Mesangial cell (primary cell): ENCODE results near the gene EMILIN1. TPM values are rescaled to one million over a fixed set of nuclear protein-coding genes. Genes with fewer than 3 reads are reported as not detected.

Experiments used
- total RNA-seq: library from RNA; depleted of rRNA; stranded (reverse); fragments of >200 nt; gene quantifications from 2 replicates; pipeline ENCODE4 v1.2.3, GENCODE V29; 2015

The EMILIN1 gene
- 15.2 and 79.6 TPM in 2 replicates for total RNA-seq

DNA sequence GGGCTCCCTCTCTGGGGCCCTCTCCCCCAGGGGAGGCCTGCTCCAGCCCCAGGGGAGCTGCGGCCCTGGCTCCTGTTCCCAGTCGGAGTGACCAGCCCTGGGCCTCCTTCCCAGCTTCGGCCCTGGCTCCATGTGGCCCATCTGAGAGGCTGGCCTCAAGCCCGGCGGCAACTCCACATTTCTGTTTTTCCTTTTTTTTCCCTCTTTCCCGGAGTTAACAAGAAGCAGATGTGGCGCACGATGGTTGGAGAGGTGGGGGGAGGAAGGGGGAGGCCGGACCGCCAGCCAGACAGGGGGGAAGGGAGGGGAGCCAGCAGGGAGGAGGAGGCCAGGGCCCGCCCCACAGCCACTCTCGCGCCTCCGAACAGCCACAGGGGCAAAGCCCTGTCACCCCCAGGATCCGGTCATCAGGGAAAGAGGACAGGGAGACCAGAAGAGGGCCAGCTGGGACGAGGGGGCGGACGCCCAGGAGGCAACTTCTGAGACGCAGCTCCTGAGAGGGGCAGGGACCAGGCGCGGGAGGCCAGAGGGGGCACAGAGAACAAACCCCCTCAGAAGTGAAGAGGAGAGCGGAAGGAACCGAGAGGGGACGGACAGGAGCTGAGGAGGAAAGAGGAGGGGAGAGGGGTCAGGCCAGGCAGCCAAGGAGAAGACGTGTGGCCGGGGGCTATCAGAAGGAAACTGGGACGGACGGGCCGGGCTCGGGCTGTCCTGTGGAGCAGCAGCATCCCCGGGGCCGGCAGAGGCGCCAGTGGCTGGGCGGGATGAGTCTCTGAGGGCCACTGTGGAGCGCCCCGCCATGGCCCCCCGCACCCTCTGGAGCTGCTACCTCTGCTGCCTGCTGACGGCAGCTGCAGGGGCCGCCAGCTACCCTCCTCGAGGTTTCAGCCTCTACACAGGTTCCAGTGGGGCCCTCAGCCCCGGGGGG is at the start of gene EMILIN1:
EMILIN1 (plus strand) TSS at position 349 of the 928 bp plus-strand sequence; CDS start at position 800, 451 bp downstream.

GRCh38 chr2:27032495-27033252 is 45.7 kb upstream of the EMILIN1 start, which contains the start of gene TMEM214:
TSS of gene TMEM214 (plus strand) at chr2:27032965. CDS start at chr2:27033016, 51 bp downstream.

GRCh38 chr2:27050996-27051901 is 27.2 kb upstream of the EMILIN1 start, which contains the start of gene AGBL5:
TSS of gene AGBL5 (plus strand) at chr2:27051668. CDS start at chr2:27052959, 1,291 bp downstream.

GRCh38 chr2:27071277-27071989 is 7.0 kb upstream of the EMILIN1 start, which contains the start of gene OST4:
TSS of gene OST4 (minus strand) at chr2:27071654.

GRCh38 chr2:27086724-27087593 is 8.5 kb downstream of the EMILIN1 start, which contains the start of gene KHK:
TSS of gene KHK (plus strand) at chr2:27086772. CDS start at chr2:27087260, 488 bp downstream.

GRCh38 chr2:27118525-27119329 is 40.3 kb downstream of the EMILIN1 start, which contains the start of gene CGREF1:
TSS of gene CGREF1 (minus strand) at chr2:27119128. CDS start at chr2:27104366, 14,762 bp downstream.

DNA sequence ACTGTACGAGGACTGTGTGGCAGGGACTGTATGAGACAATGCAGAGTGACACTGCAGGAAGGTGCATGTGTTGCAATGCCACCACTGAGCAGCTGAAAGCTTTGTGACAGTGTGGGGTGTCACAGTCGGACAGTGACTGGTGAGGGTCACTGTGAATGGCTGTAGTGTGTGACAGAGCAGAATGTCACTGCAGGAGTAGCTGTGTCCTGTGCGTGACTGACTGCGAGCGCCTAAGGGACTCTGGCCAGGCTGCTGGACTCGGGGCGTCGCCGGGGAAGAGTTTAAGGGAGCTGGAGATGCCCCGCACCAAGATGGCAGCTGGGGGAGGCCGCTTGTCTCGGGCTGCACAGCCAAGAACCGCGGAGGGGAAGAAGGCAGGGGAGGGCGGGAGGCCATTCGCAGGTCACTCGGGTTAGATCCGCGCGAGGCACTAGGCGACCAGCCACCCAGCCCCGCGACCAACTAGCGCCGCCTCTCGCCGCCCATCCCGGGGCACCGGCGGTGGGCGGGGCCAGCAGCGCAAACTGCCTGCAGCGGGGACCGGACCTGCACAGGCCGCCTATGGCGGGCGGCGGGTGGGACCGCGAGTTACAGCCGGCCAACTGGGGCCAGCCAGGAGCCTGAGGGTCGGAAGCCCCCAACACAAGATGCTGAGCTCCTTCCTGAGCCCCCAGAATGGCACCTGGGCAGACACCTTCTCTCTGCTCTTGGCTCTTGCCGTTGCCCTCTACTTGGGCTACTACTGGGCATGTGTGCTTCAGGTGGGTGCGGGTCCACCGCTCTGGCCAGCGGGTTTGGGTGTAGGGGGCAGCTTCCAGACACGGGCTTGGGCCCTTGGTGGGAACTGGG is 45.1 kb downstream of the EMILIN1 start, which contains the start of gene ABHD1:
ABHD1 (plus strand) TSS at position 514 of the 849 bp plus-strand sequence; CDS start at position 648, 134 bp downstream.

DNA sequence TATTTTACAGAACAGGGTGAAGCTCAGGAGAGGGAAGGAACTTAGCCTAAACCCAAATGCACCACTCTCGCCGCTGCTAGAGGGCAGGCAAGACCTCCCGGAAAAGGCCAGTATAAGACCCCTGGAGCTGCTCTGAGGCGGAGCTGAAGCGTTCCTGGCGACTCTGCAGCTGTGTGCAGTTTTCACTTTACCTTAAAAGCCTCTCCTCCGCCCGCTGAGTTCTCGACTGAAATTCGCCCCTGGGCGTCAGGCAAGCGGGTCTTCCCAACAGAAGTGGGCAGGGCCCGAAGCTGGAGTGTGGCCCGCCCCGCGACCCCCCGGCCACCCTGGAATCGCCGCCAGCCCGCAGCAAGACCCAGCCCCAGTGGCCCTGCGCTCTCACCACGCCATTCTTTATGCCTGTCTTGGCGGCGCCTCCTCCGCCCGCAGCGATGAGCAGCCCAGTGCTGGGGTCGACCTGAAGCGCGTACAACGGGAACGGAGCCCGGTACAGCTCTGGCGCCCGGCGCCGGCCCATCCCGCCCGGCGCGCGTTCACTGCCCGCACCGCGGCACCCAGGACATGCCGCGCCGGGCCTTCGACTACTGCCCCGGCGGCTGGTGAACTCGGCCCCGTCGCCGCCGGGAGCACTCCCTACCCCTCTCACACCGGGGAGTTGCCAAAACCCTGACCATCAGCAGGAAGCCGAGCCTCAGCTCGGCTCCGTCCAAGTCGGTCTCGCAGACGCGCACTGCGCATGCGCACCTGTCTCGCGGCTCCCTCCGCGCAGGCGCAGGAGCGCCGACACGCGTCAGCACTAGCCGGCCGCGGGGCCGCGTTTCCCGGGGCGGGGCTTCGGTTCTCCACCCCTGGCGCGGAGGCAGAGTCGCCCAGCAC is 55.7 kb downstream of the EMILIN1 start, which contains the start of gene PREB:
PREB (minus strand) TSS at position 732 of the 876 bp plus-strand sequence; CDS start at position 517, 215 bp downstream.

Other genes with a start within 250 kb of the EMILIN1 start
- gene DPYSL5, start 230.5 kb upstream of the EMILIN1 start, total RNA-seq = 0.16 TPM in 1 of 2 replicates, not detected in the other
- 1.3 and 2.0 TPM in 2 replicates for gene MAPRE3, start 108.0 kb upstream of the EMILIN1 start, total RNA-seq
- gene TMEM214, start 45.6 kb upstream of the EMILIN1 start, total RNA-seq = 44.6 and 49.4 TPM in 2 replicates
- 18.1 and 33.8 TPM in 2 replicates for gene AGBL5, start 26.9 kb upstream of the EMILIN1 start, total RNA-seq
- gene OST4, start 7.0 kb upstream of the EMILIN1 start, total RNA-seq = 419 and 436 TPM in 2 replicates
- 2.5 and 5.4 TPM in 2 replicates for gene KHK, start 8.2 kb downstream of the EMILIN1 start, total RNA-seq
- gene CGREF1, start 40.5 kb downstream of the EMILIN1 start, total RNA-seq = 2.4 and 2.5 TPM in 2 replicates
- gene ABHD1, start 45.2 kb downstream of the EMILIN1 start, total RNA-seq = 0.16 and 0.89 TPM in 2 replicates
- 41.6 and 72.5 TPM in 2 replicates for gene PREB, start 56.0 kb downstream of the EMILIN1 start, total RNA-seq
- gene PRR30, start 60.8 kb downstream of the EMILIN1 start, total RNA-seq = not detected in 2 replicates
- not detected in 2 replicates for gene TCF23, start 70.4 kb downstream of the EMILIN1 start, total RNA-seq
- 164 and 249 TPM in 2 replicates for gene ATRAID, start 133.4 kb downstream of the EMILIN1 start, total RNA-seq
- 28.4 and 63.9 TPM in 2 replicates for gene SLC5A6, start 133.7 kb downstream of the EMILIN1 start, total RNA-seq
- 66.8 and 124 TPM in 2 replicates for gene CAD, start 138.8 kb downstream of the EMILIN1 start, total RNA-seq
- under 0.01 TPM in 1 of 2 replicates, not detected in the other for gene SLC30A3, start 184.4 kb downstream of the EMILIN1 start, total RNA-seq
- not detected in 2 replicates for gene DNAJC5G, start 196.8 kb downstream of the EMILIN1 start, total RNA-seq
- gene TRIM54, start 203.8 kb downstream of the EMILIN1 start, total RNA-seq = not detected in 2 replicates
- gene UCN, start 229.8 kb downstream of the EMILIN1 start, total RNA-seq = 0.65 and 0.76 TPM in 2 replicates
- 79.0 and 79.9 TPM in 2 replicates for gene MPV17, start 244.5 kb downstream of the EMILIN1 start, total RNA-seq